K562 (cell line): ENCODE measurements around the gene COASY.

Source experiments
- DDX20 ChIP-seq: fragments of 450-650 bp; IDR thresholded peaks from 2 replicates; pipeline ENCODE4 v1.6.1; 2016; ENCODE audit warnings: missing genetic modification characterization, low read depth, mild to moderate bottlenecking, missing compliant biosample characterization, moderate library complexity
- POLR2A ChIP-seq: fragments of 450-650 bp; conservative IDR thresholded peaks from 2 replicates; pipeline ENCODE4 v1.6.1; 2016

DNA sequence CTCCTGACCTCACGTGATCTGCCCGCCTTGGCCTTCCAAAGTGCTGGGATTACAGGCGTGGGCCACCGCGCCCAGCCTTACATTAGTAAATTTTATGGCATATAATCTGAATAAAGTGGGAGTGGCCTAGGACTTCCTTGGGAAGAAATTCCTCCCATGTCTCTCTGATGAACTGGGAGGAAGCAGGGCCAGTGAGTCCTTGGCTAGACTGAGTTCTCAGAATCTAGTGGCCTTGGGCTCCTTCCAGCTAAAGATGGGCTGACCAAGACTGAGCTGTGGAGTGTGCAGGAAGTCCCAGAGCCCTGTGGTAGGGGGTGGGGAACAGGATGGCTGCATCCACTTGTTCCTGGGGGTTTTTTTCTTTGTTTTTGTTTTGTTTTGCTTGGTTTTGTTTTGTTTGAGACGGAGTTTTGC lies 35.9 kb upstream of the COASY start:
- TF ChIP-seq DDX20 (no peak), POLR2A (no peak)
